C4-2B (cell line): ENCODE data around the gene UNC119.

Experiments used
- CTCF ChIP-seq: fragments of 450-650 bp; conservative IDR thresholded peaks from 2 replicates; pipeline ENCODE4 v1.5.1; 2017; ENCODE audit warnings: mild to moderate bottlenecking
- ZFX ChIP-seq: fragments of 450-650 bp; IDR thresholded peaks from 2 replicates; pipeline ENCODE4 v1.6.1; 2017

GRCh38 chr17:28547096-28547622 is 5.3 kb downstream of the UNC119 start:
- TF ChIP-seq CTCF: no peak
- TF ChIP-seq ZFX: no peak
